HG03103 (cell line): ENCODE measurements around the gene SS18L1.

Experiments used
- ATAC-seq: cut with Tn5 transposase; IDR thresholded peaks from one replicate; pipeline ENCODE4 v1.9.1; 2021; ENCODE audit warnings: low read depth; ENCODE audit not compliant: unreplicated experiment

The SS18L1 gene

DNA sequence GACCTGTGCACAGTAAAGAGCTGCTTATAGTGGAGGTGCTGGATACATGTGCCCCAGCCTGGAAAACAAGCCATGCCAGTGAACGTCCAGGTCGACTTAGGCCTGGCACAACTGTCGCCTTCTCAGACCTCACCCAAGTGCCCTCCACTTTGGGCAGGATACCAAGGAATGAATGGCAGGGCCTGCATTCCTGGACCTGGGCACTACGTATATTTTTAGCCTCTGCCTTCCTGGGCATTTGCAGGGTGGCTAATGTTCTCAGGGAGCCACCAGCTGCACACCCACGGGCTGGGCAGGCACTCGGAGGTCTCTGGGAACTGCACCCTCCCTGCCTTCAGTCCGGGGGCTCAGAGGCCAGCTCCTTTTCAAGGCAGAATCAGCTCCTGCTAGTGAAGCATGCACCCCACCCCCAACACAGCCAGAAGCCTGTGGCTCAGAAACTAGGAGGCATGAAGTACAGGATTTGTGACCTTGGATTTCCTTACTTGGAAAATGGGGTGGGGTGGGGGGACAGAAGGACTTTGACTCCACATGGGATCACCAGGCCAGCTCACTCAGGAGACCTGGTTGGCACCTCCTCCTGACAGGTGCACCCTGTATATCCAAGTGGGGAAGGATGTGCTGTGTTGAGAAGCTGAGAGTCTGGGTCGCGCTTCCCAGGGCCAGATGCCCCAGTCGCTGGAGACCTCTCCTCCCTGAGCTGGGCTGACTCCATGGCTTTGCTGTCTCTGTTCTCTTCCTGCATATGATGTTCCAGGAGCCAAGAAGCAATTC lies 23.8 kb upstream of the SS18L1 start:
- ATAC-seq = no peak

DNA sequence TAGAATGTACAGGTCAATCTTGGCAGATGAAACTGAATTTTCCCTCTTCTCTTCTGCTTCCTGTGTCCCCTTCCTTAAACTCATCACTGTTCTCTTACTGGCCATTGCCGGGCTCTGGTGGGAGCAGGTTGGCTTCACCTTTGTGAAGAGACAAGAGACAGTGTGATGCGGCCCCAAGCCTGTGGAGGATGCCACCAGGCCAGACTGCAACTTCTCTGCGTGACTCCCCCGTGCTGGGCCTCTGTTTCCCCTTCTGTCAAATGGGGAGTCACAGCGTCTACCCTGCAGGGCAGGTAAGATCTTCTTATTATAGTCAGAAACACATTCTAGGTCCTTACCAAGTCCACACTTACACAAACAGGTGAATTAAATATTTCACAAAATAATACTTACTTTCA lies 23.2 kb upstream of the SS18L1 start:
- ATAC-seq = no peak

DNA sequence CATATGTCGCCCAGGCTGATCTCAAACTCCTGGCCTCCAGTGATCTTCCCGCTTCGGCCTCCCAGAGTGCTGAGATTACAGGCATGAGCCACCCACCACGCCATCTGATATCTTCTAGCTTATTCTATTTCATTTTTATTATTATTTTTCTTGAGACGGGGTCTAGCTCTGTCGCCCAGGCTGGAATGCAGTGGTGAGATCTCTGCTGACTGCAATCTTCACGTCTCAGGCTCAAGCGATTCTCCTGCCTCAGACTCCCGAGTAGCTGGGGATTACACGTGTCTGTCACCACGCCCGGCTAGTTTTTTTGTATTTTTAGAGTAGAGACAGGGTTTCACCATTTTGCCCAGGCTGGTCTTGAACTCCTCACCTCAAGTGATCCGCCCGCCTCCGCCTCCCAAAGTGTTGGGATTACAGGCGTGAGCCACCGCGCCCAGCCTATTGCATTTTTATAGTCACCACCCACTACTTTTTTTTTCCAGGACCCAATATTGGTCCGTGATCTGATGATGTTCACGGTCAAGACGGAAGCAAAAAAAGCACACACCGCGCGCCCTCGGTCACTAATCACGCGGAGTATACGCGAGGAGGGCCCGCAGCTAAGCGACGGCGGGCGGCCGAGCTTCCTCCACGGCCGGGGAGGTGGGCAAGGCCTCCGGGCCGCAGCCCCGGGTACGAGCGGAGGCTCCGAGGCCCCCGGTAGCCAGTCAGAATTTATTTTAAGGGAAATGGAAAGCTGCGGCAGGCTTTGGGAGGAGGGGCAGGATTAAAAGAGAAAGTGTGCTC lies 22.4 kb upstream of the SS18L1 start:
- ATAC-seq = peak; percentile 3

DNA sequence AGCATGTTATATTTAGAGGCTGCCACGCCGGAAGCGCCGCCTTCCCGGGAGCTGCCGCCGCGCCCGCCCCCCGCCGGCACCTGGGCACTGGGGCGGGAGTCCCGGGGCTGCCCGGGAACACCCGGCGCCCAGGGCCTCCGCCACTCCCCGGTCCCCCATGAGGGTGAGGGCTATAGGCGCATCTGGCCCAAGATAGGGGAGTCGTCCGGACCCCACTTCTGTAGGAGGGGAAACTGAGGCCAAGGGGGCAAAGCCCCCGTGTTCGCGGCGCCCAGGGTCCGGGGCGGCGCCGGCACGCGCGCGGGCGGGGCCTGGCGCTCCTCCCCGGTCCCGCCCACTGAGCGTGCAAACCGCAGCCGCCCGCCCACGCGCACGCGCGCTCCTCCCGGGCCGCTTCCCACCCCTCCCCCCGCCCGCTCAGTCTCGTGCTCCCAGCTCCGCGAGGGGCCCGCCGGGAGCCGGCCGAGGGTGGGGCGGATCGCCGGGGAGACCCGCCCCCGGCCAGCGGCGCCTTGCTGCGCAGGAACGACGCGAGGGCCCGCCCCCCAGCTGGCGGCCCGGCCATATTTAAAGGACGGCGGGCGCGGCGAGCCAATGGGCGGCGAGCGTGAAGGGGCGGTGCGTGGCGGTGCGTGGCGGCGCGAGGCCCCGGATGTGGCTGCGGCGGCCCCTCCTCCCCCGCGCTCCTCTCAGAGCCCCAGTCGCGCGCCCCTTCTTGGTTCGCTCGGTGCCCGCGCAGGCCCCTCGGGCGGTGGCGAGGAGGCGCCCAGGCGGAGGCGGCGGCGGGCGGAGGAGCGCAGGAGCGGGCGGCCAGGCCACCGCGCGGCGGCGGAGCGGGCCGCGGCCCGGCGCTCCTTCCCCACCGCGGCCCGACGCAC lies 21.6 kb upstream of the SS18L1 start, which contains the start of gene LSM14B:
Gene LSM14B (plus strand): TSS at position 700 of the 878 bp plus-strand sequence. CDS start 192 bp downstream, outside the sequence.
- ATAC-seq = peak; percentile 67

DNA sequence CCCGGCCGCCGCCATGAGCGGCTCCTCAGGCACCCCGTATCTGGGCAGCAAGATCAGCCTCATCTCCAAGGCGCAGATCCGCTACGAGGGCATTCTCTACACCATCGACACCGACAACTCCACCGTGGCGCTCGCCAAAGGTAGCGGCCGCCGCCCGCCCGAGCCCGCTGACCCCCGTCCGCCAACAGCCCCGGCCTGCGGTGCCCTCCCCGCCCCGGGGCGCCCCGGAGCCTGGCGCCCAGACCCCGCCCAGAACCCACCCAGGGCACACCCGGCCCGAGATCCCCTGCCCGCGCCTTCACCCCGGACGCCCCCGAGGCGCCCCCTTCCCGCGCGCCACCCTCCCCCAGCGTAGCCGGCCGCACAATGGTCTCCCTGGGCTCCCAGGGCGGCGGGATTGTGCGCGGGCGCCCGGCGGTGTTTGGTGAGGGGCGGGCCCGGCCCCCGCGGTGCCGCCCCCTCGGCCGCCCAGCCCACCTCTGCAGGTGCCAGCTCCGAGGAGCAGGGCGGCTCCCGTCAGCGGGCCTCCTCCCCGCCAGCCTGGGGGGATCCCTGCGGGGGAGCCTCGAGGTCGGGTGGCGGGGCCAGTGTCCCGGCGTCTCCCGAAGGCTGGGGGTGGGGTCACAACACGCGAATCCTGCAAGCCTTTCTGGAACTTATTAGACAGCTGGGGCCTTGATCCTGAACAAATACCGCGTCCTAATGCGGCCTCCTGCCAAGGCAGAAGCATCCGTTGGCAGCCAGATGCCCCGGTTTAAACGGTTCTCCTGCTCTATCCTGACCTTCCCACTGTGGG lies 20.7 kb upstream of the SS18L1 start:
- ATAC-seq = peak; percentile 22

DNA sequence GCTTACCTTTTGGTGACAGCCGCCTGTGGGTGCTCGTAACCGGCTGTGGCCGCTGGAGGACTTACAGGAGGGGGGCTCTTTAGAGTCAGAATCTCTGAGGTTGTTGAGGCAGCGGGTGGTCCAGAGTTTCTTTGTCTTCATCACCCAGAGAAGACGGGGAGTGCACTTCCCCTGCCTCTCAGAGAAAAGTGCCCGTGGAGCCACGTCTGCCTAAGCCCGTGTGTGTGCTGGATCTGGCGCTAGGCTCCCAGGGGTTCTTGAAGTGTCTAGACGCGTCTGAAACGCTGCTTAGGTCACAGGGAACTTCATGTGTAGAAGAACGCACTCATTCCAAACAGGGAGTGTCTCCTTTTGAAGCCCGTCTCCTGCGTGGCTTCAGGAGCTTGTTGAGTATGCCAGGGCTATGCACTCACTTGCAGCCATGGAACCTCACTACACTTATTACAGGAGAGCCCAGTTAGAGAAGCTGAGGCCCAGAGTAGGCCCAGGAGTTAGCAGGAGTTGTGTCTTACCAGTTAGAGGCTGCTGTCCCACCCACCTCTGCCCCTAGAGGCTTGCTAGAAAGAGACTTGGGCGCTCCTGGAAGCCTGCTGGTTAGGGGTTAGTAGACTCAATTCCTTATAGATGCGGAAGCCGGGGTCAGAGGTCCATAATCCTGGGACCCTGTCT lies 20.0 kb upstream of the SS18L1 start:
- no peak for ATAC-seq

DNA sequence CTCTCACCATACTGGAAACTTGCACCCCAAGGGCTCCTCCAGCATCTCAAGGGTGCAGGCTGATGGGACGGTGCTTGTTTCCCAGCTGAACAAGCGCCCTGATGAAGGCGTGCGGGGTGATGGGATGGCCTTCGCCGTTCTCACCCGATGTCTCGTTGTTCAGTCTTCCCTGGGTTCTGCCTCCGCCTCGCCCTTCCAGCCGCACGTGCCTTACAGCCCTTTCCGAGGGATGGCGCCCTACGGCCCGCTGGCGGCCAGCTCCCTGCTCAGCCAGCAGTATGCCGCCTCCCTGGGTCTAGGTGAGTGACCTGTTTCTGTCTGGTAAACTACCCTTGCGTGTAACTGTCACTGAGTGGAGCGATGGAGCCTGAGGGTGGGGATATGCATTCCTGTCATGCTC lies 17.4 kb upstream of the SS18L1 start:
- no peak for ATAC-seq

DNA sequence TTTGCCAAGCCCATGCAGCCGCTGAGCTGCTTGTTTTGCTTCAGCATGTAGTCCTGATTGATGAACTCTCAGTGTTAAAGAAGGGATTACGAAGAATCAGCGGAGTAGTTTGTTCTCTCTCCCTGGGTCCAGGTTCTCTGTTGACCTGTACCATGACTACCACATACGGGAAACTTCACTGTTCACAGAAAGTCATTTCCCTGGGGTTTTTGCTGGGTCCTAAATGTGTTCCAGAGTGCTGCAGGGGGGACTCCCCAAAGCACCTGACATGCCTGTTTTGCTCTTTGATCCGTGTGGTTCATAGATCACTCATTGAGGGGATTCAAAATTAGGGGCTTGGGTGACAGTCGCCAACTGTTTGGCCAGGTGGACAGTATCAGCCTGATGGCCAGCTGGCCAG lies 15.8 kb upstream of the SS18L1 start:
- ATAC-seq = no peak

DNA sequence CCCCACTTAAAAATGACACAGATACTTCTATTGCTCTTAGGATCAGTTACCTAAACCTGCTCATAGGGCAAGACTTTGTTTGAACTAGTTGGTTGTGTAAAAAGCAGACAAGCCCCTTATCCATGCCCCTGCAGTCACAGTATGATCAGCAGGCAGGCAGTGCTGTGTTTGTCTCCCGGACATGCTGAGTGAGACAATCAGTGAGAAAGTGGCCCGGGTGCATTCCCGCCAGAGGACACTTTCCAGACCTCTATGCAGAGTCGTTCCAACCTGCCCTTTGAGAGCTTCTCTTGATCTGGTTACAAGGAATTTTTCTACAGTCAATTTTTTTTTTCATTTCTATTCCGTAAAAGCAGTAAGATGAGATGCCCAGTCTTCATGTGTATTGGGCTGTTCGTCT lies 15.1 kb upstream of the SS18L1 start:
- no peak for ATAC-seq

DNA sequence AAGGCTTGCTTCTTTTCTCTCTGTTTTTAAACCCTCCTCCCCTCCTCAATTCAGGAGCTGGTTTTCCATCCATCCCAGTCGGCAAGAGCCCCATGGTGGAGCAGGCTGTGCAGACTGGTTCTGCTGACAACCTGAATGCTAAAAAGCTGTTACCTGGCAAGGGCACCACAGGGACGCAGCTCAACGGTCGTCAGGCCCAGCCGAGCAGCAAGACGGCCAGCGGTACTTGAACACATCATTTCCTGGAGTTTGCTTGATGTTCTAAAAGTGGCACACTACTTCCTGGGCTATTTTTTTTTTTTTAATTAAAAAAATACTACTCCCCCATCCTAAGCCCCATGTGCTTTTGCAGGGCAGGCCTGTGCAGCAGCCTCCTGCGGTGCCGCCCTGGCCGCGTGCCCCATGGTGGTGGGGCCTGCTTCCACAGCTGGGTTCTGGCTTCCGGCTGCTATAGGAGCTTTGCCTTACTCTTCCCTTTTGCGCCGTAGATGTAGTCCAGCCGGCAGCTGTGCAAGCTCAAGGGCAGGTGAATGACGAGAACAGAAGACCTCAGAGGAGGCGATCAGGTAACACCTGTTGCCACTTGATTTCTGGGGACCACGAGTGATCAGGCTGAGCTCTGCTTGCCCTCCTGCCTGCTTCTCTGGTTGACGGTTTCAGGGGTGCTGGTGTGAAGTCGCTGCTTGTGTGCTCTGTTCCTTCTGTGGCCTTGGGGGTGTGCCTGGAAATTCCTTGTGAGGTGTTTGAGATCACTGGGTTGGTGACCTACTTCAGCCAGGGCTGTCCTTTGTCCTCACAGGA lies 13.6 kb upstream of the SS18L1 start:
- no peak for ATAC-seq

DNA sequence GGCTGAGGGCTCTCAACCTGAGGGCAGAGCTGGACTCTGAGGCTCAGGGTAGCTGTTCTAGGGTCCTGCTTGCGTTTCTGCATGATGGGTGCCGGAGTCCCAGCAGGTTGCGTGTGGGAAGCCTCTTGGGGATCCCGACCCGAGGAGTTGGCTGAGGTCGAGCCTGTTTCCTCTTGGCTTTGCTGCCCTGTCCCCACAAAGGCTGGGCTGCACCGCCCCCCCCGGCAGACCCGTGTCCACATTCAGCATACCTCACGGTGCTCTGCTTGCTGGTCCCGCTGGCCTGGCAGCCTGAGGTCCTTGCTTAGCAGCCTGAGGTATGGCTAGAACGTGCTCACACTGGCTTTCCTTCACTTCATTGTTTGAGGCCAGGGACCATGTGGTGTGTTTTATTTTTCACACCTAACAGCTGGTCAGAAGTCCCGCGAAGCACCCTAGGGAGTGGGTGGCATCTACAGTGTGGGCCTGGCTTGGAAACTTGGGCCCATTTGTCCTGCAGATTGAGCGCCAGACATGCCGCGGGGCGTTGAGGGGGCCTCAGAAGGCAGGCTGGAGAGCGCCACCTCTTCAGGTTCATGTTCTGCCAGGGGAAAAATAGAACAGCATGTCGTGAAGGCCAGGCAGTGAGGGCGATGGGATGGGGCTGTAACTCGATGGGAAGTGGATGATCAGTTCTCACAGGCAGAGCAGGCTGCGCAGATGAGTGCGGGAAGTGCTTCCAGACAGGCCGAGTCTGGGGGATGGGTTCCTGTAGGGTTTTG lies 11.8 kb upstream of the SS18L1 start:
- ATAC-seq = no peak

DNA sequence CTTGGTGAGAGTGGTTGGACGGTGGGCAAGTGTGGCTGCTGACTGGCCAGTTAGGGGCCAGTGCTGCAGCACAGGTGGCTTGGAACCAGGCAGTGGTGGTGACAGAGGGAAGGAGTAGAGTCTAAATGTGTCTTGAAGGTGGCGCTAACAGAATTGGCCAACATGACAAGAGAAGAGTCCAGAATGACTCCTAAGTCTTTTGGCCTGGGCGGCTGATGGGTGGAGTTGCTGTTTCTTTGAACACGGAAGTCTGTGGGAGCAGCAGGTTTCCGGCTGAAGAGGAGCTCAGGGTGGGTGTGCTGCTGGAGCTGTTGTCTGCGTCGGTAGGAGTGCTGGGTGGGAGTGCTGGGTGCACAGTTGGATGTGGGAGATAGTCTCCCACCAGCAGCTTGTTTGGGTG lies 11.1 kb upstream of the SS18L1 start:
- no peak for ATAC-seq

DNA sequence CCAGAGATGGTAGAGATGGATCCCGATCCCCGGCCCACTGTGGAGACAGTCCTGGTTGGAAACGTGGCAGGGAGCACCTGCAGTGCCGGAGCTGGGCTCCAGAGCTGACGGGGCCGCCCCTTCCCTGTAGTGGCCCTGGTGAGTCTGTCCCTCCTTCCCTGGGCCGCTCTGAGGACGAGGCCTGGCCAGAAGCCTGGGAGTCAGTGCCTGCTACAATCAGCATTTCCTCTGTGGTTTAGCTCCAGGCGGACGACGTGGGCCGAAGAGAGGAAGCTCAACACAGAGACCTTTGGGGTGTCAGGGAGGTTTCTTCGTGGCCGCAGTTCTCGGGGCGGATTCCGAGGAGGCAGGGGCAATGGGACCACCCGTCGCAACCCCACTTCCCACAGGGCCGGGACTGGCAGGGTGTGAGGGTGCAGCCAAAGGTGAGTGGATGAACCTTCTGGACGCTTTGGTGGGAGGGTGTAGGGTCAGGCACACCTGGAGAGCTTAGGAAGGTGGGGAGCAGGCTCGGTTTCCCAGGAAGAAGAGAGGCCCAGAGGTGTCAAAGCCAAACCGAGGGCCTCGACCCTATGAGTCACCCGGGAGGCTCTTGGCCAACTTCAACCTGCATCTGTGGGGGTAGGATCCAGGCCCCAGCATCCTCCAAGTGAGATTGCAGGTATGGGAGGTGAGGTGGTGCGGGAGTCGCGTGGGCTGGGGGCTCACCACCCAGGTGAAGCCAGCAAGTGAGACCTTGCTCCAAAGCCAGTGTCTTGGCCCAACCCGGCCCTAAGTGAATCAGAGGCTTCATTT lies 10.3 kb upstream of the SS18L1 start:
- no peak for ATAC-seq

DNA sequence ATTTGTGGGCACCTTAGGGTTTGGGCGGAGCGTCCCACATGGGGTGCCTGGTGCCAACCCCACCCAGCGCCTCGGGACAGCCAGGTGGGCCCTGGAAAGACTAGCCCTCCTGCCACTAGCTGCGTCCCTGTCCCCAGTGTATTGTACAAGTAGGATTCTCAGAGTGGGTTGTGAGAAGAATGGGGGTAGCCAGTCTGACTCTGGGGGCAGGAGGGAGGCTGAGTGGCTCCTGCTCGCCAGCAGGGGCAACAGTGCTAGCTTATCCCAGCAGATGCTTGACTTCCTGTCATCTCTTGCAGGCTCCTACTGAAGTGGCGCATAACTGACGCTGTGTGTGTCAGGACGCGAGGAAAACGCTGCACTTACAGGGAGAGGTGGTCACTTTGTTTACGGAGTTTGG lies 9.7 kb upstream of the SS18L1 start:
- no peak for ATAC-seq

DNA sequence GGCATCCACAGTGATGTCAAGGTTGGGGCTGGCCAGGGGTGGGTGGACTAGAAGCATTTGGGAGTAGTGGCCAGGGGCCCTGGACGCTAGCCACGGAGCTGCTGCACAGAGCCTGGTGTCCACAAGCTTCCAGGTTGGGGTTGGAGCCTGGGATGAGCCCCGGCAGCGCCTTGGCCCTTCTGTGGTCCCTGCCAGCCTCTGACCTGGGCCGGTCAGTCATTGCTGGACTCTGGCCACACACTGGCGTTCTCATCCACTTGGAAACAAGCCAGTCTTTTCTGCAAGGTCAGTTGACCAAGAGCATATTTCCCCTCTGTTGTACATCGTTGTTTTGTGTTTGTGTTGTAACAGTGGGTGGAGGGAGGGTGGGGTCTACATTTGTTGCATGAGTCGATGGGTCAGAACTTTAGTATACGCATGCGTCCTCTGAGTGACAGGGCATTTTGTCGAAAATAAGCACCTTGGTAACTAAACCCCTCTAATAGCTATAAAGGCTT lies 8.8 kb upstream of the SS18L1 start:
- no peak for ATAC-seq

DNA sequence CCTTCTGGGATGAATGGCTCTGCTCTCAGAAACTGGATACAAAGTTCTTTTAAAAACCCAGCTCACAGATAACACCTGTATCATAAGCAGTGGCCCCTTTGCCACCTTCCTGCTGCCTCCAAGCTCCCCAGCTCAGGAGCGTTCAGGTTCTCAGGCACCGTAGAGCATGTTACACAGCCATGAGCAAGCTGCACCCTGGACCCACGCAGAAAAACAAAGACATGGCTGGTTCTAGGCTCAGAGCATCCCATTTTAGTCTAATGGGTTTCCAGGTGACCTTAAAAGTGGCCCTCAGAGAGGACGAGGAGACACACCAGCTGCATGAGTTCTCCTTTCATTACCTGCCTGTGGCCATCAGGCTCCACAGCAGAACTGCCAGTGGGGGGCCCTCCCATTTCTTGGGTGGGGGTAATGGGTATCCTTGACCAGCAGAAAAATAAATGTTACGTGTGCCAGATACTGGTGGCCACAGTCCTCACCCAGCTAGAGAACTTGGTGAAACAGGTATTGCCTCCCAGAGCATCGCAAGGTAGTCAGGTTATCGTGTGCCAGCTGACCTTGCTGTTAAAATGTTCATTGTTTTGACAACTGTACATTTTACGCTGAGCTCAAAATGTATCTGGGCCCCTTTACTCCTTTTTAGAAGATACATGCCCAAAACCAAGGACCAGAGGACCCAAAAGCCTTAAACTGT lies 7.8 kb upstream of the SS18L1 start:
- no peak for ATAC-seq
